ENCODE measurements around the gene SC5D.

Gene SC5D

GRCh38 chr11:121323046-121323607, 30.6 kb downstream of the SC5D start:
- no peak for TF ChIP-seq CTCF (IDR thresholded peaks at IDR 0.05; ENCODE audit: low read depth, low read length, missing control alignments)
- no peak overlapping the region for H3K4me3 ChIP-seq (ENCODE audit: low read depth, low read length)
- in situ Hi-C loops (cut with HindIII; ENCODE audit: low sequenced_read_pairs), result no loop called here
- no peak for DNase-seq (ENCODE audit: low read depth)

GRCh38 chr11:121326230-121326629, 33.7 kb downstream of the SC5D start:
- in situ Hi-C loops (cut with HindIII; ENCODE audit: low sequenced_read_pairs), result no loop called here
- TF ChIP-seq CTCF (IDR thresholded peaks at IDR 0.05; ENCODE audit: low read depth, low read length, missing control alignments), result no peak
- DNase-seq (ENCODE audit: low read depth), result no peak
- no peak overlapping the region for H3K4me3 ChIP-seq (ENCODE audit: low read depth, low read length)

- DNase-seq (ENCODE audit: low read depth), result no peak
- in situ Hi-C loops (cut with HindIII; ENCODE audit: low sequenced_read_pairs), result no loop called here
- TF ChIP-seq CTCF (IDR thresholded peaks at IDR 0.05; ENCODE audit: low read depth, low read length, missing control alignments), result no peak
- no peak overlapping the region for H3K4me3 ChIP-seq (ENCODE audit: low read depth, low read length)
Measured at GRCh38 chr11:121327553-121327952, 35.0 kb downstream of the SC5D start.

GRCh38 chr11:121328176-121328966, 35.8 kb downstream of the SC5D start:
- in situ Hi-C loops (cut with HindIII; ENCODE audit: low sequenced_read_pairs), result no loop called here
- TF ChIP-seq CTCF (IDR thresholded peaks at IDR 0.05; ENCODE audit: low read depth, low read length, missing control alignments), result no peak
- no peak overlapping the region for H3K4me3 ChIP-seq (ENCODE audit: low read depth, low read length)
- DNase-seq (ENCODE audit: low read depth), result no peak

- DNase-seq (ENCODE audit: low read depth), result no peak
- no peak overlapping the region for H3K4me3 ChIP-seq (ENCODE audit: low read depth, low read length)
- no peak for TF ChIP-seq CTCF (IDR thresholded peaks at IDR 0.05; ENCODE audit: low read depth, low read length, missing control alignments)
- in situ Hi-C loops (cut with HindIII; ENCODE audit: low sequenced_read_pairs), result no loop called here
Measured at GRCh38 chr11:121328967-121329679, 36.6 kb downstream of the SC5D start.

- H3K4me3 ChIP-seq (ENCODE audit: low read depth, low read length), result no peak overlapping the region
- DNase-seq (ENCODE audit: low read depth), result no peak
- in situ Hi-C loops (cut with HindIII; ENCODE audit: low sequenced_read_pairs), result no loop called here
- TF ChIP-seq CTCF (IDR thresholded peaks at IDR 0.05; ENCODE audit: low read depth, low read length, missing control alignments), result no peak
Measured at GRCh38 chr11:121329781-121330395, 37.3 kb downstream of the SC5D start.

Data from astrocyte of the cerebellum (primary cell).